Activated T-helper 1 cell treated with anti-CD3 and anti-CD28 coated beads, Interleukin-12 subunit alpha, Interleukin-12 subunit beta, Interleukin-2, Interleukin-4 antibody, amounts not matched to agents 30 ng/mL and 10 ng/mL and 1 ng/mL, durations not matched to agents 14 hours and 24 hours and 36 hours (primary cell): ENCODE measurements around the gene LSAMP. TPM values are rescaled to one million over a fixed set of nuclear protein-coding genes. Genes with fewer than 3 reads are reported as not detected.
"Not testable (repeated sequence)": the region's sequence is repeated elsewhere in the genome, so short reads cannot be mapped to it uniquely, and the experiment has no call there.

ENCODE experiments used
- DNase-seq: peaks from one replicate; pipeline ENCODE4 v3.0.0; 2021; ENCODE audit warnings: low spot score
- H3K27ac Mint-ChIP-seq: one replicate; pipeline ENCODE4 v1.8.0; 2021; ENCODE audit warnings: mild to moderate bottlenecking, mixed read lengths
- H3K27me3 Mint-ChIP-seq: one replicate; pipeline ENCODE4 v1.8.0; 2022; ENCODE audit warnings: mild to moderate bottlenecking, moderate library complexity, mixed read lengths; ENCODE audit not compliant: insufficient read depth
- H3K36me3 Mint-ChIP-seq: one replicate; pipeline ENCODE4 v1.8.0; 2021; ENCODE audit warnings: low read depth, mixed read lengths
- H3K4me1 Mint-ChIP-seq: one replicate; pipeline ENCODE4 v1.8.0; 2021; ENCODE audit warnings: low read depth, mixed read lengths
- H3K4me3 Mint-ChIP-seq: one replicate; pipeline ENCODE4 v1.8.0; 2021; ENCODE audit warnings: mild to moderate bottlenecking, moderate library complexity, mixed read lengths
- H3K9me3 Mint-ChIP-seq: one replicate; pipeline ENCODE4 v1.8.0; 2021; ENCODE audit warnings: mixed read lengths
- intact Hi-C: fragments of 100-400 bp; cut with micrococcal nuclease; formaldehyde crosslinking; loops from one replicate; pipeline ENCODE4 v1.15.1; 2024
- total RNA-seq: library from RNA; stranded (reverse); gene quantifications from 2 replicates; pipeline ENCODE4 v1.2.3, GENCODE V29; 2022

LSAMP gene
- total RNA-seq, 1 donor from 2014 or later, result not detected

DNA sequence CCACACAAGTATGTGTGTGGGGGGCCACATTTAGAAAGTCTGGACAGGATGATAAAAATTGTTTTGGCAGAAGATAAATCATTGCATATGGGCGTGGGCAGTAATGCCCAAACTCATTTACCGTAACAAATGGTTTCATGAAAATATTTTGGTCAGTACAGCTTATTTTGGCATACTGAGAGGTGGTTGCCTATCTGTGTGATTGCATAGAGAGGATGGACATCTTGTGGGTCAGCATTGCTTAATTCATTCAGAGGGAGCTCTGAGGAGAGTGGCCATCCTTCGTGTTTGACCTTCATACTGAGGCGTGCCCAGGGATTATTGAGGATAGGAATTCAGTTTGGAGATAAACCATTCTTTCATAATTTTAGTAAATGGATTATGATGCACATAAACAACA is 659.5 kb downstream of the LSAMP start:
- no peaks in the 10 kb centered on the region for H3K36me3 Mint-ChIP-seq
- no peak for DNase-seq
- no peak overlapping the region for H3K27ac Mint-ChIP-seq
- intact Hi-C loops, result loop anchor here (2.0 kb wide), 1 partner anchor 127 kb away; no protein-coding TSS in a partner anchor
- H3K4me1 Mint-ChIP-seq, result peaks cover 16% of the 10 kb centered on the region
- peaks cover 8% of the 10 kb centered on the region for H3K27me3 Mint-ChIP-seq
- no peaks in the 10 kb centered on the region for H3K9me3 Mint-ChIP-seq
- no peak overlapping the region for H3K4me3 Mint-ChIP-seq

DNA sequence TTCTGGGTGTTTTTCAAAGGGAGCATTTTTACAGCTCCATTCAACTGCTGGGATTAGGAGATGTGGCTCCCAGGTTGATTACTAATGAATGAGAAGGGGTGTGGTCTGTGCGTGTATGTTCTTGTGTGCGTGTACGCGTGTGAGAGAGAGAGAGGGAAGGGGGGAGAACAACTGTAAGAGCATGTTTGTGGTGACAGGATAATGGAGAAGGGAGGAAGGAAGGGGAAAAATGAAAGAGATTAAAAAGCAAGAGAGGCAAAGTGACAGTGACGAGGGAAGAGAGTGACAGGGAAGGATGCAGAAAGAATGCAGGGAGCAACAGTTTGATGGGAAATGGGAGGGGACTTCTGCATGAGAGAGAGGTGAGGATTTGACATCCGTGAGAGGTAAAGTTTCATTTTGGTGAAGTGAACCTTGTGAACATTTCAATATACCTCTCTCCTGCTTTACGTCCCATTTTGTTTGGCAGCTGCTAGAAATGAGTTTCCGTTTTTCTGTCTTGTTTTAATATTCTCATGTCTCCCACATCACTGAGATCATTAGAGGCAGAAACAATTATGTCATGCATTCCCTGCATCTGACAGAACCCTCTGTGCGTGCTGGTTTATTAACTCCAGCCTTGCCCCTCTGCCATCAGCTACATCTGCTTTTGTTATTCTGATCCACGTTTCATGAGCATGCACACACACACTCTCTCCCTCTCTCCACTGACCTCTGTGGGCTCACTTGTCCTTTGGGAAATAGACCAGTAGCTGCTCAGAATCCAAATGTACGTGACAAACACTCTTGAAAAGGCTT is 660.3 kb downstream of the LSAMP start:
- Mint-ChIP-seq H3K4me1 (peaks cover 12% of the 10 kb centered on the region), H3K4me3 (peak overlapping the region; percentile 83), H3K36me3 (no peaks in the 10 kb centered on the region), H3K9me3 (no peaks in the 10 kb centered on the region), H3K27me3 (peaks cover 8% of the 10 kb centered on the region), H3K27ac (peak overlapping the region; percentile 95)
- intact Hi-C loops, result loop anchor here (1.0 to 5.0 kb wide), 7 partner anchors 29 to 1728 kb away; partner anchors contain the start of genes CCDC191, QTRT2 and ZBTB20
- no peak for DNase-seq

DNA sequence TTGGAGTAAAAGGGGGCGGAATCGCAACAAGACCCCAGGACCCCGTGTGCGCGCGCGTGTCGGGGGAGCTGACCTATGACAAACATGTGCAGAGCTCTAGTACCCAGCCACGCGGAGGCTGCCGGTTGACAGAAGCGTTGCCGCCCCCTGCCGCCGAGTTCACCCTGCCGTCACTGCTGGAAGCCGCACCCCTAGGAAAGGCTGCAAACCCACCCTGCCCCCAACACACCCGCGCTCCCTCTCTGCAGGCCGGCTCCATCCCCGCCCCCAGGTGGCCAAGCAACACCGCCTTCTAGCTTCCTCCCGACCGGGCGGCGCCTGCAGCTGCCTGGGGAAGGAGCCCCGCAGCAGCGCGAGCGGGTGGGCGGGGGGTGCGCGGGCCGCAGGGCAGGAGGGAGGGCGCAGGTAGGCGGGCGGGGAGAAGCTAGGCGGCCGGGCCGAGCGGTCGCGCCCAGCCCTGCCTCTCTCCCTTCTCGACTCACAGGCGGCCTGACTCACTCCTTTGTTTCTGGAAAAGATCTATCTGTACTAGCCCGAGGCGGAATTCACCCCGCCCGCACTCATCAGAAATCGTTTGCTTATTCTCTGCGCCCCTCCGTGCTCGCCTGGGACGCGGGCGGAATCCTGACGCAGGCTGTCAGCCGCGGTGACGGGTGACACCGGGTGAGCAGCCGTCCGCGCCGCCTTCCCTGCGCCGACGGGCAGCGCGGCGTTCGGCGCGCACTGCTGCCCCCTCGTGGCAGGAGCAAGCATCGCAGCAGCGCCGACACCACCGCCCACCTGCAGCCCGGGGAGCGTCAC is 661.1 kb downstream of the LSAMP start:
- DNase-seq, result peak; percentile 76
- no peaks in the 10 kb centered on the region for H3K9me3 Mint-ChIP-seq
- peak overlapping the region; percentile 95 for H3K27ac Mint-ChIP-seq
- H3K27me3 Mint-ChIP-seq, result peaks cover 8% of the 10 kb centered on the region
- peaks cover 12% of the 10 kb centered on the region for H3K4me1 Mint-ChIP-seq
- H3K36me3 Mint-ChIP-seq, result no peaks in the 10 kb centered on the region
- peak overlapping the region; percentile 83 for H3K4me3 Mint-ChIP-seq
- intact Hi-C loops, result loop anchor here (1.0 to 5.0 kb wide), 7 partner anchors 30 to 1727 kb away; partner anchors contain the start of genes CCDC191, QTRT2 and ZBTB20

DNA sequence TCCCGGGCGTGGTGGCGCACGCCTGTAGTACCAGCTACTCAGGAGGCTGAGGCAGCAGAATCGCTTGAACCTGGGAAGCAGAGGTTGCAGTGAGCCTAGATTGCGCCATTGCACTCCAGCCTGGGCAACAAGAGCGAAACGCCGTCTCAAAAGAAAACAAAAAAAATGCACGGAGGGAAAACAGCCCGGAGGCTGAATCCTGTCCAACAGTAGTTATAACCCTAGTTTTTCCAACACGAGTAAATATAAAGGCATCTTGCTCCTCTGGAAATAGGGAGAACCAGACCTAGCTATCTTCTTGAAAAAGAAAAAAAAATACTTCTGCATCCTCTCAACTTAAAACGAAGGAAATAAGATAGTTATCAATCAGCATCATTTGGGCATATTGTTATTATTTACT is 661.9 kb downstream of the LSAMP start:
- intact Hi-C loops, result loop anchor here (5.0 kb wide), 1 partner anchor 1726 kb away; the partner anchor contains the start of genes CCDC191 and QTRT2
- DNase-seq, H3K27ac Mint-ChIP-seq, H3K9me3 Mint-ChIP-seq, H3K36me3 Mint-ChIP-seq, H3K27me3 Mint-ChIP-seq: not testable (repeated sequence)
- peak overlapping the region; percentile 54 for H3K4me3 Mint-ChIP-seq
- H3K4me1 Mint-ChIP-seq, result peaks cover 12% of the 10 kb centered on the region

DNA sequence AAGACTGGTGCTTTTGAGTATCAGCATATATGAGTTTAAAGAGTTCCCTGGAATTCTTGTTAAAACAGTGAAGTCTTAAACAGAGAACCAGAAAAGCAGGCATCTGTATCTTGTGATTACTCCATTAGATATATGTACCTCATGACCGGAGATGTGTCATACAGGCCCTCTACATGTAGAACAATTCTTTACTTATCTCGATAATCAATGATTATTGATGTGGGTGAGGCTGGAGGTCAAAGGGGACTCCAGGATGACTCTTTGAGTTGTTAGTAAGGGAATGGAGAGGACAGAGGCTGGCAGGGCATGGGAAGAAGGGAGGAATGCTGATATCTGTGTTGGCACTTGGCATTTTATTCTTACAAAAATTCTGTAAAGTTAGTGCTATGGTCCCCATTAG is 666.3 kb downstream of the LSAMP start:
- no peak for DNase-seq
- H3K4me1 Mint-ChIP-seq, result no peaks in the 10 kb centered on the region
- intact Hi-C loops, result no loop called here
- no peaks in the 10 kb centered on the region for H3K36me3 Mint-ChIP-seq
- no peak overlapping the region for H3K27ac Mint-ChIP-seq
- peaks cover 2% of the 10 kb centered on the region for H3K27me3 Mint-ChIP-seq
- H3K4me3 Mint-ChIP-seq, result no peak overlapping the region
- no peaks in the 10 kb centered on the region for H3K9me3 Mint-ChIP-seq

DNA sequence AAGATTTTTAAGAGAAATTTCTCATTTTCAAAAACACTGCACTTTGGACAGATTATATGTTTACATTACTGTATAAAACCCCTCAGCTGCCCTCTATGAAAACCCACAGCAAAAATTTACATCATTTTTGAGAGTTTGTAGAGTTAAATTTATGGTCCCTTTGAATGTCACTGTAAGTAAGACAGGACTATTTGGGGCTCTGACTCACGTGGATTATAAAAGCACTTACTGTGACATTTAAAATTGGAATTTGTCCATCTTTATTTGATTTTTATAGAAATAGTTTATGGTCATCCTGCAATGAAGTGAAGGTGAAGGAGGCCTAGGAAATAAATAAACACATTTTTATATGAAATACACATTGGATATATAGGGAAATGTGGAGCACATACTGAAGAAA is 672.3 kb downstream of the LSAMP start:
- H3K4me1 Mint-ChIP-seq, result no peaks in the 10 kb centered on the region
- no peaks in the 10 kb centered on the region for H3K36me3 Mint-ChIP-seq
- H3K27me3 Mint-ChIP-seq, result peaks cover 5% of the 10 kb centered on the region
- no peaks in the 10 kb centered on the region for H3K9me3 Mint-ChIP-seq
- no peak overlapping the region for H3K4me3 Mint-ChIP-seq
- intact Hi-C loops, result no loop called here
- no peak for DNase-seq
- no peak overlapping the region for H3K27ac Mint-ChIP-seq

DNA sequence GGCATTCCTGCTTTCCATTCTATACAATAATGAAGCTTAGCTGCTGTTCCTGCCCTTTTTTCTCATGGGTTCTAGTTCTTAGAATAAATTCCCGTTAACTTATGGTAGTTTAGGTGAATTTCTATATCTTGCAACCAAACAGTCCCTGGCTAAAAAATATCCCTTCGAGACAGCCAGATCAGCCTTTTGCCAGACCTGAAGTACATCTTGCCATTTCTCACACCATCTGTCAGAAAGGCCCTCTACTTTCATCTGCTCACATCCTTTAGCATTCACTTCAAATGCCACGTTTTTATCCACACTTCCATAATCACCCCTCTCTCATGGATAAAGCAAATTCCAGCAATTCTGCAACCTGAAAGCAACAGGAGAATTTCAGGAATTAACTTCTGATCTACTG is 676.6 kb downstream of the LSAMP start:
- intact Hi-C loops, result no loop called here
- Mint-ChIP-seq H3K36me3 (no peaks in the 10 kb centered on the region), H3K27ac (no peak overlapping the region), H3K4me3 (no peak overlapping the region), H3K27me3 (peaks cover 9% of the 10 kb centered on the region), H3K4me1 (no peaks in the 10 kb centered on the region), H3K9me3 (no peaks in the 10 kb centered on the region)
- DNase-seq, result no peak

DNA sequence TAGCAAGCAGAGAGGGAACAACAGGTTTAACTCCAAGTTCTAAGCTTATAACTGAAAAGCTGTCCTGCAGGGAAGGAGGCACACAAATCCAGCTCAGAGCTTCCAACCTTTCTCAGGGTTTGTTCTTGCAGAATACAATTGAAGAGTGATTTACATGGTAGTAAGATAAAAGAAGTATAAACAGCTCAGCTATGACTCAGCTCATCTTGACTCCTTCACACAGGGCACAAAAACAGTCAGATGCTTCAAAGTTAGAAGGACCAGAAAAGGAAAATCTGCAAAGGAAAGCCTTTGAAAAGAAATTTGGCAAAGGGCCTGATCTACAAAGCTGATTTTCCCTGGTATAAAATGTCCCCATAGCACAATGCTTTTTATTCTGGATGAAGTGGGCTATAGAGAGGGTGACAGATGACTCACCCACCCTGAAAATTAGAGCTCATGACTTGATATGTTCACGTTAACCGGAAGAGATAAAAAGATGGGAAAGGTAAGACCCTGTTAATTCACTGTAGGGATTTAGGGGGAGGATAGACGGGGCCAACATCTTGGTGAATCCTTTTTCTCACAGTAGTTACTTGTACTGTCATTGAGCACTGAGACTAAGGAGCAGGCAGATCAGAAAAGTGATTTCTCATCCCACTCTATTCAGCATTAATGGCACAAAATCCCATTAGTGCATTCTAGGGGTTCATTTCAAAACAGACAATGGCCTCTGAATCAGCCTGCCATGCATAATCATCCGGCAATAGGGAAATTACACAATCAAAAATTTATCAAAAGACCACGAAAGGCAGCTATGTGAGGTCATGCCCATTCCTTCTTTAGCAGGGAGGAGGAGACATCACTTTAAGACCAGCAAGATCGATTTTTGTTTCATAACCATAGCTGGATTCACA is 678.5 kb downstream of the LSAMP start:
- Mint-ChIP-seq H3K27ac (no peak overlapping the region), H3K4me3 (no peak overlapping the region), H3K4me1 (no peaks in the 10 kb centered on the region), H3K9me3 (no peaks in the 10 kb centered on the region), H3K36me3 (no peaks in the 10 kb centered on the region), H3K27me3 (peaks cover 11% of the 10 kb centered on the region)
- DNase-seq, result no peak
- intact Hi-C loops, result no loop called here

DNA sequence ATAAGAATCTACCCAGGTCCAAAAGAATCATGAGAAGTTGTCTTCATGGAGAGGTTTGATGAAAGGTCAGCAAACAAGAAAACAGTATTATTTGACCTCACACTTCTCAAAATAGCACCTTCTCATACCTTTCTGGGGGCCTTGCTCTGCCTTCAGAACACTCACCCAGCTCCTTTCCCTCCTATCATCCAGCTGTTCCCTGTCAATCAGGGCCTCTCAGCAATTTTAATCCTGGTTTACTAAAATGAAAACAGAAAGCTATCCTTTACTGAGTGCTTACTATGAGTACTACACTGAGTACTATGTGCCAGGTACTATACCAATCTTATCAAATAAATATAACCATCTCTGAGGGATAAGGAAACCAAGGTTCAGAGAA is 683.4 kb downstream of the LSAMP start:
- no peak overlapping the region for H3K4me3 Mint-ChIP-seq
- no peak for DNase-seq
- H3K9me3 Mint-ChIP-seq, result no peaks in the 10 kb centered on the region
- no peak overlapping the region for H3K27ac Mint-ChIP-seq
- H3K27me3 Mint-ChIP-seq, result peaks cover 8% of the 10 kb centered on the region
- H3K4me1 Mint-ChIP-seq, result no peaks in the 10 kb centered on the region
- intact Hi-C loops, result no loop called here
- H3K36me3 Mint-ChIP-seq, result no peaks in the 10 kb centered on the region

DNA sequence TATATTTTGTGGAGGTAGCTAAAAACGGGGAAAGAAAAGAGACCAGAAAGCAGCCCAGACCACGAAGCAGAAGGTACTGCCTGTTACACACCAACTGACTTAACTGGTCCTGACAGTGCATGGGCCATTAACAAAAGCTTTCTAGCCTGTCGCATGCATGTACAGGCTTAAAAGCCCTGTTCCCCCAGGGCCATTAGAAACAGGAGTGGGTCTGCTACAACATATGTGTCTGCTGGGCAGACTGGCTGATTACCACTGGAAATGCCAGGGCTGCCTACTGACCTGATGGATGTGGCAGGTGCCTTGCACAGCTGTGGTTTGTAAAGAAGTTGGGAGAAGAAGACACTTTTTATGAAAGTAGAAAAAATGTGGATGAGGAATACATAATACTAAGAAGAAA is 684.6 kb downstream of the LSAMP start:
- DNase-seq, result no peak
- Mint-ChIP-seq H3K9me3 (no peaks in the 10 kb centered on the region), H3K4me1 (no peaks in the 10 kb centered on the region), H3K27me3 (peaks cover 10% of the 10 kb centered on the region), H3K27ac (no peak overlapping the region), H3K36me3 (no peaks in the 10 kb centered on the region), H3K4me3 (no peak overlapping the region)
- intact Hi-C loops, result no loop called here

DNA sequence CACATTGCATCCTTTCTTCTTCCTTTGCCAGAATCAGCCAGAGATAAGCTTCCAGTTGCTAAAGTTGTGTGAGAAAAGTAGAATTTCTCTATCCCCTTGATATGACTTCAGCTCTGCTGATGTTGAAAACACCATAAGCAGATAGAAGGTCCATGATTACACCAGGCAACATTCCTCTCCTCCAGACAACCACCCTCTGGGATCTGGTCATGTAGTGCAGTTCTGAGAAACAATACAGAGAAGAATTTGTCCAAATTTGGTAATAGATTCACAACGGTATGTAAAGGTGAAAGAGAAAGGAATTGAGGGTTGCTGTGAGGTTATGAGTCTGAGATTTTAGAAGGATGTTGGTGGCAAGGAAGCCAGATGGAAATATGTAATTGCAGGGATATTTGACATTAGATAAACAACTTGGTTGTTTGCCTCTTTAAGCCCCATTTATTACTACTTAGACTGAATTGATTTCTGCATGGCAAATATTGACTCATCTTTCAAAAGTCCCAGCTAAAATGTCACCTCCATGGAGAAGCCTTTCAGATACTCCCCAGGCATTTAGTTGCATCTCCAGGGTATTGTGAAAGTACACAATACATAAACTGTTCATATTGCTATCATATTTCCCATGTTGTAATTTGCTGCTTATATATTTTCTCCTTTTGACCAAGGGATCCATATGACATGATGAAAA is 687.1 kb downstream of the LSAMP start:
- H3K9me3 Mint-ChIP-seq, result no peaks in the 10 kb centered on the region
- DNase-seq, result no peak
- H3K27ac Mint-ChIP-seq, result no peak overlapping the region
- intact Hi-C loops, result no loop called here
- H3K4me1 Mint-ChIP-seq, result no peaks in the 10 kb centered on the region
- H3K36me3 Mint-ChIP-seq, result no peaks in the 10 kb centered on the region
- H3K27me3 Mint-ChIP-seq, result peaks cover 9% of the 10 kb centered on the region
- H3K4me3 Mint-ChIP-seq, result no peak overlapping the region

DNA sequence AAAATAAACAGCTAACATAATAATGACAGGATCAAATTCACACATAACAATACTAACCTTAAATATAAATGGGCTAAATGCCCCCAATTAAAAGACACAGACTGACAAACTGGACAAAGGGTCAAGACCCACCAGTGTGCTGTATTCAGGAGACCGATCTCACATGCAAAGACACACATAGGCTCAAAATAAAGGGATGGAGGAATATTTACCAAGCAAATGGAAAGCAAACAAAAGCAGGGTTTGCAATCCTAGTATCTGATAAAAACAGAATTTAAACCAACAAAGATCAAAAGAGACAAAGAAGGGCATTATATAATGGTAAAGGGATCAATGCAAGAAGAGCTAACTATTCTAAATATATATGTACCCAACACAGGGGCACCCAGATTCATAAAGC is 692.3 kb downstream of the LSAMP start:
- H3K27ac Mint-ChIP-seq, H3K4me1 Mint-ChIP-seq, H3K9me3 Mint-ChIP-seq, H3K27me3 Mint-ChIP-seq, intact Hi-C loops, DNase-seq, H3K36me3 Mint-ChIP-seq, H3K4me3 Mint-ChIP-seq: not testable (repeated sequence)
